Amygdala (tissue), 56 donors: ENCODE results near the gene MLST8.

Experiments used
- DNase-seq, 56 donors: peaks; one replicate each; lab custom pipeline; 2025; lab: John Stamatoyannopoulos, UW

The MLST8 gene, protein sequence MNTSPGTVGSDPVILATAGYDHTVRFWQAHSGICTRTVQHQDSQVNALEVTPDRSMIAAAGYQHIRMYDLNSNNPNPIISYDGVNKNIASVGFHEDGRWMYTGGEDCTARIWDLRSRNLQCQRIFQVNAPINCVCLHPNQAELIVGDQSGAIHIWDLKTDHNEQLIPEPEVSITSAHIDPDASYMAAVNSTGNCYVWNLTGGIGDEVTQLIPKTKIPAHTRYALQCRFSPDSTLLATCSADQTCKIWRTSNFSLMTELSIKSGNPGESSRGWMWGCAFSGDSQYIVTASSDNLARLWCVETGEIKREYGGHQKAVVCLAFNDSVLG

DNA sequence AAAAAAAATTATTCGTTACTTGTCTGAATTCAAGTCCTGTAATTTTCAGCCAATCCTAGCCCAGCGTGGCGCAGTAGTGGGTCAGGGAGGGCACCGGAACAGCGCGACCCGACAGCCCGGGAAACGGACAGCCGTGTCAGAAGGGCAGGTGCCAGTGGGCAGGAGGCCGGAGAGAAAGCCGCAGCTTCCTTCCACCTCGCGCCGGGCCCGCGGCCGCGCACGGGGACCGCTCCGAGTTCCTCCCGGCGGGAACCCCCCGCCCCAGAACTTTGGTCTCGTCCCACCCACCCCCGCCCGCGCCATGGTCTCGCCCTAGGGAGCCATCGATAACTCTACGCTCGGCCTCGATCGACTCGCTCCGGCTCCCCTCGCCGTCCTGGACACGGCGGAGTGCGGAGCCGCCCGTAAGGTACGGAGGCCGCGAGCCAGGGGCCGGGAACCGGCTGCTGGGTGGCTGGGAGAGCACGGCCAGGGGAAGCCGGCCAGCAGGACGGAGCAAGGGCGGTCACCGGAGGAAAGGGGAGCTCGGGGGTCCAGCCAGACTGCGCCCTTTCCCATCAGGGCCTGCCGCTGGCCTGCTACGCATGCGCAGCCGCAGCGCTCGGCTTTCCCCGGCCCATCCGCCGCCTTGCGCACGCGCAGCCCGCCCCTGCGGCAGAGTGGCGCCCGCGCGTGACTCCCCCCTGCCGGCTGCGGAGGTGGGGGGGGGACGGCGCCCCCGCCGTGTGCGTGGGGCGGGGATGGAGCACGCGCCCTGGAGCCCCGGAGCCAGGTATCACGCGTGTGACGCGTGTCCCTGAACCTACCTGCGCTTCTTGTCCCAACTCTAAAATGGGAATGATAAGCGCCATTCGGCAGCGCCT lies at the start of gene MLST8:
Gene MLST8, plus strand, starts transcription at position 351 of the 863 bp plus-strand sequence. CDS start 632 bp downstream, outside the sequence.
- DNase-seq: peak; percentile 27 to 98 (median 86)

DNA sequence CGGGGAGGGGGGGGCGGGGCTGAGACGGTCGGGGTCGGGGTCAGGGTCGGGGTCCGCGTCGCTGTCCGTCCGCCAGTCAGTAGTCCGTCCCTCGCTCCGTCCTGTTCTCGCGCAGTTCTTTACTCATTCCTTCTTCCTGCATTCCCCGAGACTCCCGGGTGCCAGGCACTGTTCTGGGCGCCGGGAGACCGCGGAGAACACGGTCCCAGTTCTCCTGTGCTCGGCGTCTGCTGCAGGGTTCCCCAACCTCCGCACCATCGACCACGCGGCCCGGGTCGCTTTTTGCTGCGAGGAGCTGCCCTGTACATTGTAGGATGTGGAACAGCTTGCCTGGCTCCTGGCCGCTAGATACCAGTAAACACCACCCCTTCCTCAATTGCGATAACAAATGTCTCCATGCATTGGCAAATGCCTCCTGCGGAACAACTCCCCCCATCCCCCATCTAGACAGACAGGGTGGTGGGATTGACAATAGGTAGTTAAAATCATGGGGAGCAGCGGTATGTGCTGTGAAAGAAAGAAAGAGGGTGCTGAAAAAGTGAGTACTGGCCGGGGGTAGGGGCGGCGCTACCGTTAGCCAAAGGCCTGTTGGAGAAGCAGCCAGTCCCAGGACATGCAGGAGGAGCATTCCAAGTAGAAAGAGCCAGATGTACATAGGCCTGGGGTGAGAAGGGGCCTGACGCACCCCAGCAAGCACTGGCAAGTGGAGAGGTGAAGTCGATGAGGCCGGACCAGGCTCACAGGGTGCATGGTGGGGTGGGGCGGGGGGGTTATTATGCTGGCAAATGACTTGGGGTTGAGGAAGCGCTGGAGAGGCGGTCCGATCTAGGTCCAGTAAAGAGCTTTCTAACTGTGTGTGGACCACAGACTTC lies 49.0 kb upstream of the MLST8 start:
- peak in 3 of 56 donors; percentile 24 to 46 (median 31) for DNase-seq

DNA sequence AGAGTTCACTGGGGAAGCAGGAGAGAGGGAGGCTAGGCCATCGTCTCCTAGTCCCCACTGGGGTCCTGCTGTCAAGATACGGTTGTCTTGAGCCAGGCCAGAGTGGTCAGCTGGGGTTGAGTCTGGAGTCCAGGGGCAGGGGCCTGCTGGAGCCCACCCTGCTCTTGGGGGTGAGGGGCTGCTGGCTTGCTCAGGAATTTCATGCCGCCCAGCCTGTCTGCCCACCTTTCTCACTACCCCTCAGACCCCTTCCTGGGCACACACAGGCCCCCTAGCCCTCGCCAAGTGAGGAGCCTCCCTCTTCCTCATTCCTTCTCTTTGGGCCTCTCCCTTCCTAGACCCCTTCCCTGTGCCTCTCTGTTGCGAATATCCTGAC lies 48.4 kb upstream of the MLST8 start:
- DNase-seq: no peak

DNA sequence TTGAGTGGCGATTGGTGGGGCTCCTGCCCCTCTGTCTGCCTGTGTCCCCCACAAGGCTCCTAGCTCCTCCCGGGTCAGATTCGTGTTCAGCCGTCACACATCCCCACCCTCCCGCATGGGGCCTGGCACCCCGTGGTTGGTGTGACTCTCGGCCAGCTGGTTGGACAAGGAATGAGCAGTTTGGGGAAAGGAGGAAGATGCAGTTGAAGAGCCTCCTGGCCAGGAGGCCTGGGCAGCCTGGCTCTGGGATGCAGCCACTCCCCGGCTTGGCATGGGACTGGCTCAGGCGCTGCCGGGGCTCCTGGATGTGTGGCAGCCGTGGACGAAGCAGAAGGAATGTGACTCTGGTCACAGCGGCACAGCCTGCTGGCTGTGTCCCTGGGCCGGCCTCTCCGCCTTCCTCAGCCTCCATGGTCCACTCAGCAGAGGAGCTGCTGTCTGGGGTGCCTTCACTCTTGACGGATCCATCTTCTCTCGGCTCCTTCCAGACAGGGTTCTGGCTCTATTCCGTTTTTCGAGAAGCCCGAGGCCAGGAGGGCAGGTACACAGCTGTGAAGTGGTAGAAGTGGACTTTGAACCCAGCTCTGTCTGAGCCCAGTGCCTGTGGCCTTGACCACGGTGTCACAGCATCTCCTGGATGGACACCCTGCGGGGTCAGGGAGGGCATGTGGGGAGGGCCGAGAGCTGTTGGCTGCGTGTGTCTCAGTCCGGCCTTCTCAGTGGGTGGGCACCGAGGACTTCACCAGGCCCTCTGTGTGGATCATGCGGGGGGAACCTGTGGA lies 47.6 kb upstream of the MLST8 start:
- DNase-seq: peak in 4 of 56 donors; percentile 14 to 56 (median 42)

DNA sequence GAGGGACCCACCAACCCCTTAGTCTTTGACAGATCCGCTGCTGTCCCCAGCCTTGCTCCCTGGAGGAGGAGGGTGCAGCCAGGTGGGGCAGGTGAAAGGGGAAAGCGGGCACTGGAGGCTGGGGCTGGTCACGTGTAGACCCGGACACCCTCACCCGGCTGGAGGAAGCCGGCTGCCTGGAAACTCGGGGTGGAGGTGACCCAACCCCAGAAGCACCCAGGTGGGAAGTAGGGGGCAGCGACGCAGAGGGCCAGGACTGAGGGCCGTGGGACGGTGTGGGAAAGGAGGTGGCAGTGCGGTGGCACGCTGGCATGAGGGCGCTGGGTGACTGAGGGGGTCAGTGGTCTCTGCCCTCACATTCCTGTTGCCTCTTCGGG lies 47.0 kb upstream of the MLST8 start:
- no peak for DNase-seq

DNA sequence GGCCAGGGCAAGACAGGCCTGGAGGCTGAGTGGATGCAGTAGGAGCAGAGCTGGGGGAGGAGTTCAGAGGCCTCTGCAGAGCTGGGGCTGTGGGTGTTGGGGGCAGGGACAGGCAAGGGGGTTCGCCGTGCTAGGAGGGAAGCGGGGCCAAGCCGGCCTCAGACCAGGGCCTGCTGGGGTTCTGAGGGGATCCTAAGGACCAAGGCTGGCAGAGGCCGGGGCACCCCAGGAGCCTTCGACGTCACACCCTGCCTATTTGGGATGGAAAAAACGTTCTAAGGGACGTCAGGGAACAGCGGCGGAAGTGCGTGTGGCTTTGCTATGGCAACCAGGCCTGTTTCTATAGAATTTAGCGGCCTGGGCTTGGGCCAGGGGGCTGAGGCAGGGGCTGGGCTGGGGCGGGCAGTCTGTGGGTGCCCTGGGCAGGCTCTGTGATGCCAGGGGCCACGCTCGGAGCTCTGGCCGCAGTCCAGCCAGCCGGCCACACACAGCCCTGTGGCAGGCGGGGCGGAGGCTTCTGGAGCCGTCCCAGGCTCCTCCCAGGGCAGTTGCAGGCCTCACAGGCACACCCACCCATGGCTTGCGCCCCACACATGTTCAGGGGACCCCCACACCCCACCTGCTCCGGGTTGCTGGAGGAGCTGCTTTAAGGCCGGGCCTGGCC lies 45.9 kb upstream of the MLST8 start:
- peak in 38 of 56 donors; percentile 19 to 84 (median 54) for DNase-seq

DNA sequence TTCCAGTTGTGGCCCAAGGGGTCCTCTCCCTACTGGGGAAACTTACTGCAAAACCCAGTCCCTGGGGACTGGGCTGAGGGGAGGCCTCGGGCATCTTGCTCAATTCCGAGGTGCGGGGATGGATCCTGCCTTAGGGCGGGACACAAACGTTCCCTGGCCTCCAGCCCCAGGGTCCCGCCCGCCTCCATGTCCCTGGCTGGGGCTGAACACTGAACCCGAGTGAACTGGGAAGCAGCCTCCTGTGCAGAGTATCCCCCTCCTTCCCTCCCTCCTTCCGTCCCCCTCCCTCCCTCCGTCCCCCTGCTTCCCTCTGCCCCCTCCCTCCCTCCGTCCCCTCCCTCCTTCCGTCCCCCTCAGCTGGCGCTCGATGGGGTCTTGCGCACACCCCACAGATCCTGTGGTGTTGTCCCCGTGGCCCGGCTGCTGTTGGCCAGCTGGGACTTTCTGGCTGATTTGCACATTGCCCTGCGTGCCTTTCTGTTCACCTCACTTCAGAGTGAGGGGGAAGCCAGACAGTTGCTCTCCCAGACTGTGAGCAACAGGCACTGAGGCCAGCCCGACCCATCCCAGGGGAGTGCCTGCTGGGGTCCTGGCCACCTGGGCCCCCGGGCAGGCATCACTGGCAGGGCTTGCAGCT lies 44.2 kb upstream of the MLST8 start:
- no peak for DNase-seq

DNA sequence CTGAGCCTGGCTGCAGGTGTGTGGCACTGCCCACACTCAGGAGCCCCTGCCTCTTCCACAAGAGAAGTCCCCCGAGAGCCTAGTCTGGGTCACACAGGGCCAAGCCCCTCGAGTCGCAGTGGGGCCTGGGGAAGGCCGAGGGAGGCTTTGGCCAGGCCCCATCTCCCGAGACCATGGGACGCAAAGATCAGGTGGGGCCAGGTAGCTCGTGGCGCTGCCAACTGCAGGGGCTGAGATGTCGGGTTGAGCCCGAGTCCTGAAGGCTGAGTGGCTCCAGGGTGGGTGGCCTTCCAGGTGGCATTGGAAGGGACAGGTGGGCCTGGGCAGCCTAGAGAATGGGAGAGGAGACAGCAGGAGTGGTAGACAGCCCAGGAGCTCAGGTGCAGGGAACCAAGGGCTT lies 43.3 kb upstream of the MLST8 start:
- no peak for DNase-seq

DNA sequence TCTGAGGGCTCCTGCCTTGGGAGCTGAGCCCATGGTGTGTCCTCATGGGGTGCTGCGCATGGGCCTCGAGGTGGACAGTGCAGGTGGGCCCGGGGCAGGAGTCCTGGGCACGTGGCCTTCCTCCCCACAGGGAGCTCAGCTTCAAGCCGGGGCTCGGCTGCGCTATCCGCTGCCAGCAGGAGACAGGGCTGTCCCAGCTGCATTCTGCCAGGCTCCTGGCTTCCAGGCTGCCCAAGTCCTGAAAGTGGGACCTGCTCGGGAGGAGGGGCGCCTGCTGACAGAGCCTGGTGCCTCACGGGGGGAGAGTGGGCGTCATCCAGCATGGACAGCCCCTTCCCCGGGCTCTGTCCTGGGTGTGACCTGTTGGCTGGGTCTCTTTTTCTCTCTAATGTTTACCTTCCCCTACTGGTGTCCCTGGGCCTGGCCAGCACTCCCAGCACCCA lies 42.6 kb upstream of the MLST8 start:
- DNase-seq: peak in 1 of 56 donors; percentile 20

DNA sequence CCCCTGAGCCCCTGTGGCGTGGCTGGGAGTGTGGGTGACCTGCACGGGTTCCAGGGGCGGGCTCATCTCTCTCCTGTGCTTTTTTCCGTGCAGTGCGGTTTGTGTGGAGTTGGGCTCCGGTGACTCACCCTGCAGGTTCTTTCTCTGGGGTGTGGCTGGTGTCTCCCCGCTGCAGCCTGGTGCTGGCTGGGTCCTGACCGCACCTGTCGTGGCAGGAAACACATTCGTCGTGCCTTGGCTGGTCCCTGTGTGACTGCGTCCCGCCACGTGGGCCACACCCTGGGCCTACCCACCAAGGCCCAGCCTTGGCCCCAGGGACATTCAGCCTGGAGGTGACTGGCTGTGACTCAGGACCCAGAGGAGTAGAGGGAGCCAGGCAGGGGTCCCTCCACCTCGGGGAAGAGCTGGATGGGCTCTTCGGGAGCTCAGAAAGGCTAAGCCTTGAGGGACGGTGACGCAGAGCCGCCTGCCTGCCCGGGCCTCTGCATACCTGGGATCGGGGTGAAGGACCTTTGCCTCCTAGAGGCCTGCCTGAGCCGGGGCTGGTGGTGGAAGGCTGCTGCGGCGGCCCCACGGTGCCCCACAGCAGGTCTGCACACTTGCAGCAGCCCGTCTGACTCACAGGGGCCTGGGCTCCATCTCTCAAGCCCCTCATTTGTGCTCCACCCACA lies 41.9 kb upstream of the MLST8 start:
- no peak for DNase-seq

DNA sequence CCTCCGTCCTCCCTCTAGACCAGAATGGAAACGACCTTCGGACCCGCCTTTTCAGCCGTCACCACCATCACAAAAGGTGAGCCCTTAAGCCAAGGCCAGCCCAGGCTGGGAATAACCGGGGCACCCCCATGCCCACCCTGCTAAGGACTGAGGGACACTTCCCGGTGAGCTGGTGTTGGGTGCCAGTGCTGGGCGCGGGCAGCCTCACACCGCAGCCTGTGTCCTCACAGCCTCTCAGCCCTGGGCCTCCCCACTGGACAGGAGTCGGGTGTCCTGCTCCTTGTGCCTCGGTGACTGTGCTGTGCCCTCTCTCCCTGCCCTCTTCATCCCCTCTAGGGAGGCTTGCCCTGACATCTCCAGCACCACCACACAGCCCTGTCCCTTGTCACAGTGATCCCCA lies 39.4 kb upstream of the MLST8 start:
- DNase-seq: no peak

DNA sequence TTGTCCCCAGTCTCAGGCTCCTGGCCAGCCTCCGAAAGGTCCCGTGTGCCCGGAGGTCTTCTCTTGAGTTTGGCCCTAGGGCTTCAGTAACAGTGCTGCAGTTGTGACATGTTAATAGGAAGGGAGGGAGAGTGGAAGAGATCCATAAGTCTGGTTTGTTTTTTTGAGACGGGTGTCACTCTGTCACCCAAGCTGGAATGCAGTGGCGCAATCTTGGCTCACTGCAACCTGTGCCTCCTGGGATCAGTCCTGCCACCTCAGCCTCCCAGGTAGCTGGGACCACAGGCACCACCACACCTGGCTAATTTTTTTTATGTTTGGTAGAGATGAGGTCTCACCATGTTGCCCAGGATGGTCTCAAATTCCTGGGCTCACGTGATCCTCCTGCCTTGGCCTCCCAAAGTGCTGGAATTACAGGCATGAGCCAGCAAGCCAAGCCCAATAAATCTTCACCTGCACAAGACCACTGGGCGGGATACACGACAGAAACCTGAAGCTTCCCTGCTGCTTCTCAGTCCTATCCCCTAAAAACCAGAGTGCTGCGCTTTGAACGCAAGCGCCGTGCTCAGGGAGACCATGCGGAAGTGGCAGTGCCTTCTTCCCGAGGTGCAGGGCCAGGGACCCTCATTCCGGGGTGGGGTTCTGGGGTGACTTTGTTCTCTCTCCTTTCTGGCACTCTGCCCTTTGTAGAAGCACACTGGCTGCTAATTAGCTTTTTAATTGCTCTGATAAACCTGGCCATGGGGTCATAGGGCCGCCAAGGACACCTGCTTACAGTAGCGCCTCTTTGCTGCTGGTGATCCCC lies 38.8 kb upstream of the MLST8 start:
- no peak for DNase-seq

DNA sequence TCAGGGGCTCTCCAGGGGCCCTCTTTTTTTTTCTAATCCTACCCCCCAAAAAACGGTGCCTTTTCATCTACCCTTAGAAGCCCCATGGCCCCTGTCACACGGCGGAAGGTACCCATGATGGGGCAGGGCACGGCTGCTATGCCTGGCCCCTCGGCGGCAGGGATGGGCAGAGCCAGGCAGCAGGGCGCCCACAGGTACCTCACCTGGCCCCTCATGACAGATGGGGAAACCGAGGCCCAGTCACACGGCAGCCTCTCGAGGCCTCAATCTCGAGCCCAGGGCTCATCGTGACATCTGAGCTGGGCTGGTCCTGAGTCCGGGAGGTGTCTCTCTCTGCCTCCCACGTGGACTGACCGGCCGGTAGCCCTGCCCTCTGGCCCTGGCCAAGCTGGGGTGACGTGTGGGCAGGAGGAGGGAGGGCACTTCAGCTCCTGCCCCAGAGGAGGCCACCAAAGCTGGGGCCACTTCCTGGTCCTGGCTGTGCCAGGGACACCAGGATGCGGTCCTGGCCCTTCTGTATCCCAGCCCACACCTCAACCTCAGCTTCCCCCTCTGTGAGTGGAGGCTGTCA lies 38.1 kb upstream of the MLST8 start:
- DNase-seq: no peak

DNA sequence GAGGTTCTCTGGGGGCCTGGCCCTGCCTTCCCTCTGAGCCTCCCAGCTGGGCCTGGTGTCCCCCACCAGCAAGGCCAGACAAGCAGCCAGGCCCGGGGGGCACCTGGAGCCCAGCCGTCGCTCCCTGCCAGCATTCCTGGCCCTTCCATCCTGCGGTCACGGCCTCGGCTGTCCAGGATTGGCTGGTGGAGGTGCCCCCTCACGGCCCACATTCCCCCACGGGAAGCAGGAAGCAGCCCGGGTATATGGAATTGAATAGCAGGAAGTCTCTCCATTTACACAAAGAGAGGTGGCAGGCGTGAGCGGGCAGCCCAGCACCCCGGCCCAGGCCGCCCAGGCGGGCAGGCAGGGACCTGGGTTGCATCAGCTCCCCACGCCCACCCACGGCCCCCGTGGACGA lies 35.2 kb upstream of the MLST8 start:
- no peak for DNase-seq

DNA sequence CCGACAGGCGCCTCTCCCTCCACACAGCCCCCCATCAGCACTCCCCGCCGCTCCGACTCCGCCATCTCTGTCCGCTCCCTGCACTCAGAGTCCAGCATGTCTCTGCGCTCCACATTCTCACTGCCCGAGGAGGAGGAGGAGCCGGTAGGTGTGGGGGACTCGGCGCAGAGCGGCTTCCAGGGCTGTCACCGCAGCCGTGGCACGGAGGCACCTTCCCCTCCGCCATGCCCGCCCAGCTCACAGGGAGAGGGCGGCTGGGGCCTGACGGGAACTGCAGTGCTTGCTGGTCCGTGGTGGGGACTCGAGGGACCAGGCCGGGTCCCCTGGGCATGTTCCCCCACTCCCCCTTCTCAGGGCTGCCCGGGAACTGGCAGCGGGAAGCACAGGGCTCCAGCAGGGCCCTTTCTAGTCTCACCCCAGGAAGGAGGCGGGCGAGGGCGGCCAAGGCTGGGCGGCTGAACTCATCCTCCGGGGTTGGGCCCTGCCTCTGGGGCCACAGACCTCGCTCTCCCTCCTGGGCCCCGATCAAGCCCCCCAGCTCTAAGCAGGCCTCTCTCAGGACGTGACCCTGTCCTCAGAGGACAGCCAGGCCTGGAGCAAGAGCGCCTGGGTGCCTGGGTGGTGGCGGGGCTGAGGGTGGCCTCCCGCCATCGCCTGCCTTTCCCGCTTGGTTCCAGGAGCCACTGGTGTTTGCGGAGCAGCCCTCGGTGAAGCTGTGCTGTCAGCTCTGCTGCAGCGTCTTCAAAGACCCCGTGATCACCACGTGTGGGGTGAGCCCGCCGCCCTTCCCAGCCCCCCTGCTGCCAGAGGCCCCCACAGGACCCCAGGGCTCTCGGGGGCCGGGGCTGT lies 34.4 kb upstream of the MLST8 start:
- no peak for DNase-seq

DNA sequence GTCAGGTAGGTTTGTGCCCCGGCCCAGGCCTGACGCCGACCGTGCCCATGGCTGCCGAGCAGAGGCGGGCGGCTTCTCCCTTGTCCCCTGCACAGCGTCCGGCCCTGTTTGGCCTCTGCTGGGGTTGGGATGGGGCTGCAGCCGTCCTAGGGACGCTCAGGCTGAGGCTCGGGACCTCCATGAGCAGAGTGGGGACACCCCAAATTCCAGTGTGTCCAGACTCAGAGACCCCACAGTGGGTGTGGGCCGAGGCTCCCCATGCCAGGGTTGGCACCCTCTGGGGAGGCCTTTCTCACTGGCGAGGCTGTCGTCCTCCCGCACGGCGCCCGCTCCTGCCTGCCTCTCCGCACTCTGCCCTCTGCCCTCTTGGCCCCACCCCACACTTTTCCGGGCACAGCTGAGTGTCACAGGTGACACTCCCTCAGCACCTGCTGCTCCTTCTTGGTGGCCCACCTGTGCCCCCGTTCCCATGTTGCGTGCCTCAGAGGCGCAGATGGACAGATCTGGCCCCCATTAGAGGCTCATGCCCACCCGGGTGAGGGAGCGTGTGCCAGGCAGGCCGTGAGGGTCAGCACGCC lies 33.6 kb upstream of the MLST8 start:
- DNase-seq: no peak
